ENCODE measurements around the gene MAP7.
"Not testable (repeated sequence)": the region's sequence is repeated elsewhere in the genome, so short reads cannot be mapped to it uniquely, and the experiment has no call there.

Gene MAP7

GRCh38 chr6:136330634-136331033 lies 219.6 kb downstream of the MAP7 start:
- no peak for DNase-seq

- DNase-seq = no peak
Observed at GRCh38 chr6:136326038-136326553, 224.1 kb downstream of the MAP7 start.

- no peak for DNase-seq
Observed at GRCh38 chr6:136324686-136325380, 225.4 kb downstream of the MAP7 start.

DNA sequence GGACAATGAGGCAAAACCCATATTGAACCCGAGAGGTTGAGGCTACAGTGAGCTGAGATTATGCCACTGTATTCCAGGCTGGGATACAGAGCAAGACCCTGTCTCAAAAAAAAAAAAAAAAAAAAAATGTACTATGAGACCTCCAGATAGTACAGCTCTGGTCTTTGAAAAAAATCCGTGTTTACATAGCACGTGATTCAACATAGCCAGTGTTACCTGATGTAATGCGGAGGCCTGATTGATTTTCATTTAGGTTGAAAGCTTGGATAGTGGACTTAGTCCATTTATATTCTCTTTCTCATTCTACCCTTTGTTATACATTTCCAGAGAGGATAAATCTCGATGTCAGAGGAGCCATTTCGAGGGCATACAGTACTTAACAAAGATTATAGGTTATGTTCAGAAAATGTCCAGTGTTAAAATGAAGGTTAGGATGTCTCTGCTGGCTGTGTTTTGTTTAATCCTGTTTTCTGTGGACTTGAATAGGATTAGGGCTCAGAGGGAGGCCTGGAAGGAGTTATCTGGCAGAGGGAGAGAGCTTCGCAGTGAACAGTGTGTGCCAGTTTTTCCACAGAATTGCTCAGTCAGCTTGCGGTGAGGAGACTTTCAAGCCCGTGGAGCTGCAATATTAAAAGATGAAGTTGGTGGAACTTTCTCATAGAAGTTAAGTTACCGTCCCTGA lies 226.7 kb downstream of the MAP7 start:
- no peak for DNase-seq

DNA sequence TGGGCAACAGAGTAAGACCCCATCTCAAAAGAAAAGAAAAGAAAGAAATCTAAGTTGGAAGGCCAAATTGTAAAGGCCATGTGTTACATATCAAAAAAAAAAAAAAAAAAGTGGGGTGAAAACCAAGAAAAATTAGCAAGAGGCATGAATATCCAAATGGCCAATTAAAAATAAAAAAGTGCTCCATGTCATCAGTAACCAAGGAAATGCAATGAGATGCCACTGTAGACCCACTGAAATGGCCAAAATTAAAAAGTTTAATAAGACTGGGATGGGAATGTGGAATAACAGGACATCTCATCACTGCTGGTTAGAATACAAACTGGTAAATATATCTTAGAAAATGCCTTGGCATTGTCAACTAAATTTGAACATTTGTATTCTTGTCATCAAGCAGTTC lies 230.5 kb downstream of the MAP7 start:
- no peak for DNase-seq

DNA sequence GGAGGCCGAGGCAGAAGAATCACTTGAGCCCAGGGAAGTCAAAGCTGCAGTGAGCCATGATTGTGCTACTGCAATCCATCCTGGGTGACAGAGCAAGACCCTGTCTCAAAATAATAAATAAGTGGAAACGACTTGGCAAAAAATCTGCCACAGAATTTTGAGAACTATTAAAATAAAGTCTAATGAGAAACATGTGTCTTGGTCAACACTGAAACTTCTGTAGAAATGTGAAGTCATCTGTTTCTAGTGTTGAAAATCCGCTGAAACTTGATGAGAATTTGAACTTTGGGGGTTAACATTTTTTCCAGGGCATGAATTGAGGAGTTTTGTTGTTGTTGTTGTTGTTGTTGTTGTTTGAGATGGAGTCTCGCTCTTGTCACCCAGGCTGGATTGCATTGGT lies 231.5 kb downstream of the MAP7 start:
- DNase-seq = no peak

- DNase-seq = no peak
Observed at GRCh38 chr6:136317971-136318370, 232.3 kb downstream of the MAP7 start.

DNA sequence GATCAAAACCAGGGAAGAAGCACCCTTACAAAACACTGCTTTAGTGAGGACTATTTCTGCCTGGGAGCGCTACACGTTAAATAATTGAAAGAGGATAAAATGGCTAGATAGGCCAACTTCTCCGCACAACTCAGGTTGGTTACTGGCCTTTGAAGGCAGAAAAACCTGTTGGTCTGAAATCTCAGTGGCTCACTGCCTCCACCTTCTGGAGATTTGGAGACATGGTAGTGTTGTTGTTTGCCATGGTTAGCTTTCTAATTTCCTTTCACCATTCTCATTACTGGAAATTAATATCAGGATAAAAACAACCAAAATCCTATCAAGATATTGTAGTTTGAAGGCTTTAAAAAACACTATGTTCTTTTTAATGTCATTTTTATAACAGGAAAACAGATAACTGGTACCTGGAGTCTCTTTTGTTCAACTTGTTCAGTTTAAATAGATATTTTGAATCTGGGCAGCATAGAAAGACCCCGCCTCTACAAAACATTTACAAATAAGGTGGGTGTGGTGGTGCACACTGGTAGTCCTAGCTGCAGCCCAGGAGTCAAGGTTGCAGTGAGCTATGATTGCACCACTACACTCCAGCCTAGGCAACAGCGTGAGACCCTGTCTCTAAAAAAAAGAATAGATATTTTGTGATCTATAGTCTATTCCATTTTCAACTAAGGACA lies 233.1 kb downstream of the MAP7 start:
- DNase-seq = peak; percentile 47 to 63

DNA sequence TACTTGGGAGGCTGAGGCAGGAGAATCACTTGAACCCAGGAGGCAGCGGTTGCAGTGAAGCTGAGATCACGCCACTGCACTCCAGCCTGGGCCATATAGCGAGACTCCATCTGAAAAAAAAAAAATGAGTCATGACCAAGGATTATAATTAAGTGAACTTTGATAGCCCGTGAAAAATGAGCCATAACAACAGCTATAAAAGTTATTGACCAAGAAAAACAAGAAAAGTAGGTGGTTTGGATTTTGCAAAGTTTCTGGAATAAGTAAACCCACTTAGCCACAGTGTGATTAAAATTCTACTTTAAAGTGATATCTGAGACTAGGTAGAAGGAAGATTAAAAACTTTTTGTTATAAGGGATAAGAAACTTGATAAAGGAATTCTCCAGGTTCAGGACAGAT lies 234.6 kb downstream of the MAP7 start:
- no peak for DNase-seq

GRCh38 chr6:136312975-136313374 lies 237.2 kb downstream of the MAP7 start:
- no peak for DNase-seq

GRCh38 chr6:136309729-136310311 lies 240.4 kb downstream of the MAP7 start:
- no peak for DNase-seq

DNA sequence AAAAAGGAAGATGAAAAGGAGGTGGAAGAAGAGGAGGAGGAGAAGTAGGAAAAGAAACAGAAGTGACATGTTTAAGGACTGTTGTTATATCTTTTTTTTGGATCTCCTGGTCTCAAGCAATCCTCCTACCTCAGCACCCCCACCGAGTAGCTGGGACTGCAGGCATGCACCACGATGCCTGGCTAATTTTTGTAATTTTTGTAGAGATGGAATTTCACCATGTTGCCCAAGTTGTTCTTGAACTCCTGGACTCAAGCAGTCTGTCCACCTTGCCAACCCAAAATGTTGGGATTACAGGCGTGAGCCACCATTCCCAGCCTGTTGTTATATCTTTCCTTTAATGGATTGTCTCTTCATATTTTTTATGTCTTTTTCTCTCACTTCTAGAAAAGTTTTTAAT lies 241.1 kb downstream of the MAP7 start:
- no peak for DNase-seq

DNA sequence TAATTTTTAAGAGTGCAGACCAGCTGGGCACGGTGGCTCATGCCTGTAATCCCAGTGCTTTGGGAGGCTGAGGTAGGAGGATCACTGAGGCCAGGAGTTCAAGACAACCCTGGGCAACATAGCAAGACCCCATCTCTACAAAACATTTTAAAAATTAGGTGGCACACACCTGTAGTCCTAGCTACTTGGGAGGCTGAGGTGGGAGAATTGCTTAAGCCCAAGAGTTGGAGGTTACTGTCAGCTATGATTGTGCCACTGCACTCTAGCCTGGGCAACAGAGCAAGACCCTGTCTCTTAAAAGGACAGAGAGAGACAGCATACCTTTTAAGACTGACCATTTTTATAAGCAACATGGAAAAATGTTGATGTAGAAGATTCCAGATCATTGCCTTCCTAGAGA lies 241.8 kb downstream of the MAP7 start:
- not testable (repeated sequence) for DNase-seq

DNA sequence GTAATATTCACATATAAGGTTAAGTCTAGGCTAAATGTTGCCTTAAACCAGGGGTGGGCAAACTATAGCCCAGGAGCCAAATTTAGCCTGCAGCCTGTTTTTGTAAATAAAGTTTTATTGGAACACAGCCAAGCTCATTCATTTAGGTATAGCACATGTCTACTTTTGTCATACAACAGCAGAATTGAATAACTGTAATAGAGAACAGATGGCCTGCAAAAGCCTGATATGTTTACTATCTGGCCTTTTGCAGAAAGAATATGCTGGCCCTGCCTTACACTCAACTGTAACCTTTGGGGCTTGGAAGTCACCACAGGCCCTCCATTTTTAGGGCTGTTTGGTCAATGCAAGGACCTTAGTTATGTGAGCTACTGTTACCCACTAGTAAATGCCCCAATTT lies 242.9 kb downstream of the MAP7 start:
- DNase-seq = no peak

DNA sequence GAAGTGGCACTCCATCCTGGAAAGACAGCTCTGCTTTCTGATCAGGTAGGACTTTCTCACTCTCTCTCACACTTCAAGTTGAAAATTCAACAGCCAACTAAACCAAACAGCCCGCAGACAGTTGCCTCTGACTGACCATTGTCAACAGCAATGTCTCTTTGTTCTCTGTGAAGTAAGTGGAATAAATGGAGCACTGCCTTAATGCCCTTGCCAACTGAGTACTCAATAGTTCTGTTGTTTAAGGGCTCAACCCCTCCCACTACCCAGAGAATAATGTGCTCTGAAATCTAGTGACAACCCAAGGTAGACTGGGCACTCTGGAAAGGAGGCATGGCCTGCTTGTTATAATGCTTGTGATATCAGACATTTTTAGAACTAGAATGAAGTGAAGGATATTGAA lies 243.8 kb downstream of the MAP7 start:
- DNase-seq = no peak

DNA sequence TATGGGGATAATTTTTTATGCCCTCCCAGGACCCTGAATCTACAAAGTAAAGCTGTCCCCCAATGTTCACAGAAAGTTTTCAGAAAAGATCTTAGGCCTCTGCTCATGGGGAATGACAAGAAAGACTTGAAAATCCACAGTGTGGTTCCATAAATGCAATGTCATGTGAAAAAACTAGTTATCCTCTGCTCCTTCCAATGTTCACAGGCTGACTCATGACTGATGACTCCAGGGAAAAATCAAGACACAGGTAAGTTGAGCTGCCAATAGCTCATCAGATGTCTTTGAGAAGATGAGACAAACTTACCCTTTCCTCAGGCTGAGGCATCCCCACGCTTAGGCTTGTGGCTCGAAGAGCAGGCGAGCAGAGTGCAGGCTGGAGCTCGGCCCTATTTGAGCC lies 245.8 kb downstream of the MAP7 start:
- no peak for DNase-seq

- DNase-seq = no peak
Observed at GRCh38 chr6:136303516-136303915, 246.7 kb downstream of the MAP7 start.

DNA sequence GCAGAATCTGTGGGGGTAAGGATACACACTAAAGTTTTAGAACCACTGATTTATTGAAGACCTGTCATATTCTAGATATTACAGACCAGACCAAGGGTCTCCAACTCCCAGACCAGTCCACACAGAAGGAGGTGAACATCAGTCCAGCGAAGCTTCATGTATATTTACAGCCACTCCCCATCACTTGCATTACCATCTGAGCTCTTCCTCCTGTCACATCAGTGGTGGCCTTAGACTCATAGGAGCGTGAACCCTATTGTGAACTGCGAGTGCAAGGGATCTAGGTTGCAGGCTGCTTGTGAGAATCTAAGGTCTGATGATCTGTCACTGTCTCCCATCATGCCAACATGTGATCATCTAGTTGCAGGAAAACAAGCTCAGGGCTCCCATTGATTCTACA lies 255.6 kb downstream of the MAP7 start:
- no peak for DNase-seq

All from activated CD4-positive, alpha-beta T cell treated with anti-CD3 and anti-CD28 coated beads for 4 hours (primary cell).